Activated gamma-delta T cell treated with anti-CD3 and anti-CD28 coated beads, Interleukin-2, amount 50 U/mL, for 16 hours (primary cell): ENCODE results near the gene CSPG4.
"Not testable (repeated sequence)": the region's sequence is repeated elsewhere in the genome, so short reads cannot be mapped to it uniquely, and the experiment has no call there.

ENCODE experiments used
- DNase-seq: peaks from one replicate; pipeline ENCODE4 v3.0.0-alpha.2; 2020; ENCODE audit warnings: low read depth

CSPG4 gene

DNA sequence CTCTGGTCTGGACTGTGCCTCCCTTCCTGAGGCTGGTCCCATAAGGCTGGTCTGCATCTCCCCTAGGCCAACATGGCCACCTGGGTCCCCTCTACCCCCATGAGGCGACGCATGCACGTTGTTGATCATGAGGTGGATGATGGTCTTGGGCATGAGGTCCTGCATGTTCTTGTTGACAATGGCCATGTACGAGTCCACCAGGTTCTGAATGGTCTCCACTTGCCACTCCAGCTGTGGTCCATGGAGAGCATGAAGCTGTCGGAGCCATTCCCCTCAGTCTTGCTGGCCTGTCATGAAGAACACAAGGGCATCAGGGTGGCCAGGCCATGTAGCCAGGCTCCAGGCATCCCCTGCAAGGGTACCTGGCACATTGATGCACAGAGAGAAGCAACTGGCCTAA lies 27.1 kb upstream of the CSPG4 start:
- no peak for DNase-seq

DNA sequence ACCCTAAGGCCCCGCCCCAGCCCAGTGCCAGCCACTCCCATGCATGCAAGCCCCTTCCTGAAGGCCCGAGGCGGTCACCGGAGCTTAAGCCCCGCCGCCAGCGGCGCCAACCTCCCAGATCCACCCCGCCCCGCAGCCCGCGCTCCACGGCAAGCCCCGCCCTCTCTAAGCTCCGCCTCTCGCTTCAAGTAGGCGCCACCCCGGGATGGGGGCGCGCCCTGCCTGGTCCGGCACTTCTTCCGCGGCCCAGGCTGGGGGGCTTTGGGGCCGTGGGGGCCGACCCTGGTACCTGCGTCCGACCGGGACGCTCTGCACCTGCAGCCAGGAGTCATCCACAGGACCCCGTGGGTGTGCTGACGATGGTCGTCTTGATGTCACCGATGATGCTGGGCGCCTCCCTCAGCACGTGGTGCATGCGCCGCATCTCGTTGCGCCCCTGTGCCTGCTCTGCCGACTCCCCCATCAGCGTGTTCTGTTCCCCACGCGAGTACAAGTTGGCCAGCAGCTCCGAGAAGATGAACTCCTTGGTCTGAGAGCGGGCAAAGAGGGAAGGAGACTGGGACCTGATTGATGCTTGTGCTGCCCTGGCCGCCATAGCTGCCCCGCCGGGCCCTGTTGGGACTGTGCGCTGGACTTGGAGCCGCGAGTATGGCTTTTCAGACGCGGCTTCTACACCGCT lies 26.1 kb upstream of the CSPG4 start:
- DNase-seq, result peak; percentile 70

DNA sequence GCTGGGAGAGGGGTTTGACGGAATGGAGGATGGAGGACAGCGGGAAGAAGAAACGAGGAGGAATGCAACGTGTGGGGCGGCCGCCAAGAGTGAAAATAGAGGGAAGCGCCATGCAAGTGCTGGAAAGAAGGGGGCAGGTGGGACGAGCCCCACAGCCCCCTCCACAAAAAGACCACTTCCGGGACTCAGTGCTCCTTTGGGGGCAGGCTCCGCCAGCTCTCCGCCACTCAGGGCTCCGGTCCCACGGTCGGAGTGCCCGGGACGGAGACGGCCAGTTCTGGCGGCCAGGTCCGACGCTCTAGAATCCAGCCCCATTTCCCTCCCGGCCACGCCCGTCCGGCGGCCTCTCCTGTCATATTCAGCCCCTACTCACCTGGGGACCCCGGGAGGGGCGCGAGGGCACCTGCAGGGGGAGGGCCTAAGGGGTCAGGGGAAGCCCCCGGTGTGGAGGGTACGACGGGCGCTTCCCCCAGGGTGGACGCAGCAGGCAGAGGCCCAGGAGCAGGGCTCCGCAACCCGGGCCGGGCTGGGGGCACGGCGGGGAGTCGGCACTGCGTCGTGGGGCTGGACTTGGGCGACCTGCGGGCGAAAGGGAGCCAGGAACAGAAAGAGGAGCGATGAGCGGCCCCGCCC lies 25.5 kb upstream of the CSPG4 start:
- no peak for DNase-seq

DNA sequence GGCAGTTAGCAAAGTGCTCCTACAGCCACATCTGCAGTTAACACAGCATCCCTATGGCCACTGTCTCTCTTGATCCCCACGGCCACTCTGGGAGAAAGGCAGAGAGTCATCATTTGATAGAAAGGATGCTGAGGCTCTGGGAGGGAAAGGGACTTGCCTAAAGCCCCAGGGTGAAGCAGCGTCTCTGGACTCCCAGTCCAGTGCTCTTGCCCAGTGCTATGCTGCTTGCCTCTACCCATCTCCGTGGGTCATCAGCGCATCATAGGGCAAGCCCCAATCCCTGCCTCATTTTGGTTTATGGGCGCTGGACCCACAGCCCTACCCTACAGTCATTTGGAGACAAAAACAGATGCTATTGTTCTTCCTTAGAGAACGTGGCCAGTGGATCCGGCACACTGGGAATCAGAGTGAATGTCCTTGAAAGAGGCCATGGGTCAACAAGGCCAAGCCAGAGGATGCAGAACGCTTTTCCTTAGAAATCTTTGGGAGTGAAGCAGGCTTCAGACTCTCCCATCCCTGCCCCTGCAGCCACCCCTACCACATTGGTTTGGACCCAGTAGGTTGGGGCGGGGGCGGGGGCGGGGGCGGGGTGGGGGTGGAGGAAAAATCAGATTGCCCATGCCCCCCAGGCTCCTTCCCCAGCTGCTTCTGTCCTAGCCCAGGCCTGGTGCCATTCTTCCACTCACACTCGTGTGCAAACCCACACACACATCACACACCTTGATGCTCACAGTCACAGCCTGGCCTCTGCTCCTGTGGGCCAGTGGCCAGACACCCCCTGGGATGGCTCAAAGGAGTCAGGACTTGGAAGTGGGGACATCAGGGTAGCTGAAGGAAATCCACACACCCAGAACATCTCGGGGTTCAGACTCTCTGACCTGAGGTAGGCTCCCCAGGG lies 24.7 kb upstream of the CSPG4 start:
- DNase-seq, result not testable (repeated sequence)

DNA sequence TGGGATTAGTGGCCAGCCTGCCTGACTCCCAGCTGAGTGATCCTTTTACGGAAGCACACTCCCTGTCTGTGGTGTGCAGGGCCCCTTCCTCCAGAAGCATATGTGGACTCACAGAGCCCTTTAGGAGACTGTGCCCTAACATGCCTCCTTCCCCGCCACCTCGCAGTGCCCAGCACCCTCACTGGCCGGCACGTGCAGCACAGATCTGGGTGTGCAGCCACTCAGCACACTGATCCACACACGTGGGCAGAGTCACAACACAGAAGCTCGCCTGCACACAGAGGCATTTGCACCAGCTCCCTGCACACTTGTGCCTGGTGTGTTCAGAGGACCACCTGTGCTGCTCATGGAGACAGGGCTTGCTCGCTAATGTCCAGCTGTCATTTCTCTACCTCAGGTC lies 23.6 kb upstream of the CSPG4 start:
- DNase-seq, result no peak

DNA sequence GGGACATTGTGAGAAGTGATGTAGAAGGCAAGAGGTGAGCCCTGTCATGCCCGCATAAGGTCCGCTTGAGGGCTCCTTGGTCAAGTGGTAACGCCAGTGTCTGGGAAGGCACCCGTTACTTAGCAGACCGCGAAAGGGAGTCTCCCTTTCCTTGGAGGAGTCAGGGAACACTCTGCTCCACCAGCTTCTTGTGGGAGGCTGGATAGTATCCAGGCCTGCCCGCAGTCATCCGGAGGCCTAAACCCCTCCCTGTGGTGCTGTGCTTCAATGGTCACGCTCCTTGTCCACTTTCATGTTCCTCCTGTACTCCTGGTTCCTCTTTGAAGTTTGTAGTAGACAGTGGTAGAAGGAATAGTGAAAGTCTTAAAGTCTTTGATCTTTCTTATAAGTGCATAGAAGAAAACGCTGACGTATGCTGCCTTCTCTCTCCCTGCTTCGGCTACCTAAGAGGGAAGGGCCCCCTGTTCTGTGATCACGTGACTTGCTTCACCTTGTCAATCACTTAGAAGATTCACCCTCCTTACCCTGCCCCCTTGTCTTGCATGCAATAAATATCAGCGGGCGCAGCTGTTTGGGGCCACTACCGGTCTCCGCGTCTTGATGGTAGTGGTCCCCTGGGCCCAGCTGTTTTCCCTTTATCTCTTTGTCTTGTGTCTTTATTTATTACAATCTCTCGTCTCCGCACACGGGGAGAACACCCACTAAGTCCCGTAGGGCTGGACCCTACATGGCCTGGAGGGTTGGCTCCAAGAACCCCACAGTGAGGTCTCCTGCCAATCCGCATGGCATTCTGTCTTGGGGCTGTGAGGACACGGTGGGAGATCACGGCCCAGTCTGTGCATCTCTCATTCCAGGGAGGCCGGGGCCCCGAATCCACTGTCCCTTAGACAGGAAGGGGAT lies 22.5 kb upstream of the CSPG4 start:
- not testable (repeated sequence) for DNase-seq

DNA sequence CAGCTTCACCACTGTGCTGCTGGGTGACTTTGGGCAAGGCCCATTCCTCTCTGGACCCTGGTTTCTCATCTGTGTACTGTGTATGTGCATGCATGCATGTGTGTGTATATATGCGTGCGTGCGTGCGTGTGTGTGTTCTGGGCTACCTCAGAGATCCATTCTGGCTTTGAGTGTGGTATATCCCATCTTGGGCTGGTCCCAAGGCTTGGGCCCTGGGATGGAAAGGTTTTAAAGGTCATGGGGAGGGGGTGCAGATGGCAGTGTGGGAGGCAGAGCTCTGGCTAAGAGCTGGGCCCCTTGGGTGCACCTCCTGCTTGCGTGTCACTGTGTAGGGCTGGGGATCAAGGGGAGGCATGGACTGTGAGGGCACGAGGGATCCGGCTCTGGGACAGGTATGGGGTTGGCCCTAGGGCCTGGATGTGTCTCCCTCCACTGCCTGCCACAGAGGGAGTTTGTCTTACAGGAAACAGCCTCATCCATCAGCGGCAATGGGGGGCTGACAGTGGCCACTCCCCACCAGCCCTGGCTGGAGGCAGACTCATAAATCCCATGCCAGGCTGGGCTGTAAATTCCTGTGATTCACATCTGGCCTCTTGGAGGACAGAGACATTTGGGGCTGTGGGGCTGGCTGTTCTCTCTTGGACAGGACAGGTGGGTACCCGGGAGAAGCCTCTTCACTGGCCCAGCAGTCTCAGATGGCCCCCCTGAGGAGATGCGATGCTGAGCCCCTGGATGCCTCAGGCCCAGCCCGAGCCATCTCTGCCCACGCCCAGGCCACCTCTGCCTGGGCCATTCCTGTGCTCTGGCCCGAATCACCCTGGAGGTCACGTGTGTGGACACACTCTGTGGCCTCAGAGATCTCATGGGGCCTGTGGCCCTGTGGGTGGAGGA lies 21.4 kb upstream of the CSPG4 start:
- no peak for DNase-seq

DNA sequence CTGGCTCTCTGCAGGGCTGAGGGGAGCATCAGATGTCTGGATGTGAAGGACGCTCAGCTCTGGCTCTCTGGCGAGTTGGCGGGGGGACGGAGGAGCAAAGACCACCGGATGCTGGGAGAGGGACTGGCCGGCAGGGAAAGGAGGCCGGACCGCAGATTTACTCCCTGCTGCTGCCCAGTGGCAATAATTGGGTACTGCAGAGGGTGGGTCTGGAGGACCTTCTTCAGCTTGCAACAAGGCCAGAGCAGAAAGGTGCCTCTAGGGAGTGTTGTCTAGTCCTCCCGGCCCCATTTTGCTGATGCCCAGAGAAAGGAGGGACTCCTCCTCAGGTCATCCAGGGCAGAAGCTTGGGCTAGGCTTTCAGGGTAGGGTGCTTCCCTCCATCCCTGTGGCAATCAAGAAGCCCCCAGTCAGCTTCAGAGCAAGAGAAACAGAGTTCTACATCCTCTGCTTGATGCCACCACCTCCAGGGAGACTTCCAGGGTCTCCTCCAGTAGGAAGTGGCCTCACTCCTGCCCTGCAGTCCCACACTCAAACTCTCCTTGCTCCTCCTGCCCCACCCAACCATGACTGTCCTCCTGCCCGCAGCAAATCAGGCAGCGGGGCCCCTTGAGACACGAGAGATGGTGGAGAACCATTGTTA lies 20.3 kb upstream of the CSPG4 start:
- no peak for DNase-seq

DNA sequence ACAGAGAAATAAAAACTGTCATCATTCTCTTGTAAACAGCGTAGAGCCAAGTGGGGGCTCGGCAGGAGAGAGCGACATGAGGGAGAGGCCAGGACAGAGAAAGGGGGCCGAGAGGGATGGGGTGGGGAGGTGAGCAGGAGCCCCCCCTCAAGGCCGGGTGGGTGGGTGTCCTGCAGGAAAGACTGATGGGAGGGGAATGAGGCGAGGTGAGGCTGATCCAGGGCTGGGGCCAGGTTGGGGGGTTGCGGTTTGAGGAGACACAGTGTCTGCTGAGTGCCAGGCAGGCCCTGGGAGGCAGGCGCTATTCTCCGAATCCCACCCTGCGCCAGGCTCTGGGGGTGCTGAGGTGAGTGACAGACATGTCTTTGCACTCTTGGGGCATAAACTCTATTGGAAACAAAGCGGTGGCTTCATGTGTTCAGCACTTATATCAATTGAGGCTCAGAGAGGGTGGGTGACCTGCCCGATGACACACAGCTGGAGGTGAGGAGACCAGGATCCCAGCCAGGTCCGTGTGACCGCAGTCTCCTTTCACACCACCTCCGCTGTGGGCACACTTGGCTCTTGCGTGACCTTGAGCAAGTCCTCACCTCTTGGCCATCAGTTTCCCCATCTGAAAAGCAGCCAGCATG lies 19.6 kb upstream of the CSPG4 start:
- no peak for DNase-seq

DNA sequence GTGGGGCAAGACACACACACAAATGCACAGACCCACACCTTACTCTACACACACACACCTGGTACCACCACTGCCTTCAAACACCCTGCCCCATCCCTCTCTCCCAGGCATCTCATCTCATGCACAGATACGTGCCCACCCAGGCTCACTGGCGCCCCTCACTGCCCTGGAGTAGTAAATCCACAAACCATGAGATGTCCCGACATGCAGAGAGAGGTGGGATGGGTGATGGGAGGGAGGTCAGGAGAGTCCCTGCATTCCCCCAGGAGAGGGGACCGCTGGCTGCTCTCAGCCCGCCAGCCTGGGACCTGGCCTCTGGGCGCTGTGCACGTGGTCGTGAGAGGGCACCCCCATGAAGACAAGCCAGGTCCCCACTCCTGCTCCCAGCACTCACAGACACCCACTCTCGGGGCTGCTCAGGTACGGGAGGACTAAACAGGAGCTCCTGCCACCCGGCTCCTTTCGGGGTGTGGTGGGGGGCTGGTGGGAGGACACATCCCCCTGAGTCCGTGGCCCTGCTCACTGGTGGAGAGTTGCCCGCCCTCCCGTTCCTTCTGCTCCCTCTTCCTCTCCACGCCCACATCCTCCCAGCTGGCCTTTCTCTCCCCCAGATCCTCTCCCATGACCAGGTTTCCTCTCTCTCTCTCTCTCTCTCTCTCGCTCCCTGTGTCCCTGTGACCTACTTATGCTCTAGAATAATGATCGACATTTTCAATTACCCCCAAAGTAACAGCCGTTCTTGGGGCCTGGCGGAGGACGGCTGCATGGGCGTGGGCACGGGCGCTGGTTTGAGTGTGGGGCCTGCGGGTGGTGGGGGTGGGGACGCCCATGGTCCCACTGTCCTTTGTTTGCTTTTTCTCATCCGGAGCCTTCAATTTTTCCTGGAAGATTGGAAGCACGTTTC lies 18.9 kb upstream of the CSPG4 start:
- DNase-seq, result no peak

DNA sequence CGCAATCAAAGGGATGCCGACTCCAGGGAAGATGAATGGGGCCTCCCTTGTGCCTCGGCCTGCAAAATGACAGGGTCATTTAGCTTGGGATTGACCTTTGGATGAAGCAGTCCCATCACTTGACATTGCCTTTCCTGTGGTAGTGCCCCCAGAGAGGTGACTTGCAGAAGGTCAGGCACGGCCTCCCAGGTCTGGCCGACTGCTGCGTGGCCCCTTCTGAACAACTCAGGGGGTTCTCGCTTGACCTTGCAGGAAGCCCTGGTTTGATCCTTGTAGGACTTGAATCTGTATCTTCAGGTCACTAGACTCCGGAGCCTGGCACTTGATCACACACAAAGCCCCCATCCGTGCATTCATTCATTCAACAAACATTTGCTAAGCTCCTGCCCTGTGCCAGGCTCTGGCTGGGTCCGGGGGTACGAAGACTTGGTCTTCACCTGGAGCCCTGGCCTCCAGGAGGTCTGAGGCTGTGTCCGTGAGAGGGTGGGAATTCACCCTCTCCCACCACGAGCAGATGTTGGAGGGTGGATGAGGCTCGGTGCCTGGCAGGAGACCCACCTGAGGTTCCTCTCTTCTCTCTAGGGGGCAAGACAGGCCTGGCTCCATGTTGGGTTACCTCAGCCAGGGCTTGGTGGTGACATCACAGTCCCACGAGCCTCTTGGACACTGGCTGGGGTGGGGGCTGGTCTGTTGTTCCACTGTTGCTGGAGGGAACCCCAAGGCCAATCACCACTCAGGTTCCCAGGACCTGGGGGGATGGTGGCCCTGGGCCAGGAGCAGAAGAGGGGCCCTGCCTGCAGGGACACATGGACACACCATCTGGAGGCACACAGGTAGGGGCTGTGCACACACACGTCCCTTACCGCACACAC lies 18.0 kb upstream of the CSPG4 start:
- not testable (repeated sequence) for DNase-seq

DNA sequence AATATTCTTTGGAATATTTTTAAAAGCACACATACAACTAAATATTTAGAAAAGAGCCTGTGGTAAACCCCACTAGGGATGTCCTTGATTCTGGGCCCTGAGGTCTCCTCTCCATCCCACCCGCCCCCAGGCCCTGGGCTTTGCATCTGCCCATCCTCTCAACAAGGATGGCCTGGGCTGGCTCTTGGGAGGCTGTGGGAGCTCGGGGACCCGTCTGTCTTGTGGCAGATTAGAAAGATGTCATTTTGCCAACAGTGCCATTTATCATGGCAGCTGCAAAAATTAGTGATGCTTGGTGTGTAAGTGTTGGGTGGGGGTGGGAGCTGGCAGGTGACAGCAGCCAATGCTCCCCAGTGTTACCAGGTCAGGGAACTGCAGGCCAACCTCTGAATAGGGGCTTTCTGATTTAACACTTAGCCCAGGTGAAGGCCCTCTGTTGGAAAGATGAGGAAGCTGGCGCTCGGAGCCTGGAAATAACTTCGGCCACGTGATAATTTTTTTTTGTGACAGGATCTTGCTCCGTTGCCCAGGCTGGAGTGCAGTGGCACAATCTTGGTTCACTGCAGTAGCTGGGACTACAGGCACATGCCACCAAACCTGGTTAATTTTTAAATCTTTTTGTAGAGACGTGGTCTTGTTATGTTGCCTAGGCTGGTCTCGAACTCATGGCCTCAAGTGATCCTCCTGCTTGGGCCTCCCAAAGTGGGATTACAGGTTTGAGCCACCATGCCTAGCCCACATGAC lies 16.9 kb upstream of the CSPG4 start:
- DNase-seq, result no peak

DNA sequence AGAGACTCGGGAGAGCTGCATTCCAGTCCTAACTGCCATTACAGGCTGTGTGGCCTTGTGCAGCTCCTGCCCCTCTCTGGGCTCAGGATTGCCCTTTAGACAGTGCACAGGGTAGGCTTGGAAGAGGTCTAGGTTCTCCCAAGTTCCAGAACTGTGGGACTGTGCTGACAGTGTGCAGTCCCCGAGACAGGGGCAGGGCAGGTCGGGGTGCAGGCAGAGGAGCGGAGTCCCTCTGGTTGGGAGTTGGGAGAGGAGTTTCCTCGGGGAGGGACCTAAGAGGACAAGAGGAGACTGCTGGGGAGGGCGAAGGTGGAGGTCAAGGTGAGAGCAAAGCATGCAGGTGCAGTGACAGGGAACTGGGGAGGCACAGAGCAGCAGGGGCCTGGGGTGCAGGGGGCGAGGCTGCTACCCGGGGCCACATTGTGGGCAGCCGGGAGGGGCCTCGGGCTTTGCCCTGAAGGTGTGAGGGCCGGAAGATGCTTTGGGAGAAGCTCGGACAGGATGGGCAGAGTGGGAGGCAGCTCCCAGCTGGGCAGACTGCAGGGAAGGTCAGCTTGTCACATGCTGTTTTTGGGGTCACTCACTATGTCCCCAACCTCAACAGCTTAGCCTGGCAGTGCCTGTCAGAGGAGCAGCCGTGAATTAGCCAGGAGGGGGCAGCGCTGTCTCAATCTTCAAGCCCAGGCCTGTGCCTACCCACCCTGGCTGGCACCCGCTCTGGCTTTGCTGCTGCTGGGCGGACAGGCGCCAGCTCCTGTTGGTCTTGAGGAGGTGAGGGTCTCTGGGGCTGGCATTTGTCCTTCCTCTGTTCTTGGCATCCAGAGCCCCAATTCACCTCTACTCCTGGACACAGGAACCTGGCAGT lies 15.4 kb upstream of the CSPG4 start:
- DNase-seq, result peak; percentile 50

DNA sequence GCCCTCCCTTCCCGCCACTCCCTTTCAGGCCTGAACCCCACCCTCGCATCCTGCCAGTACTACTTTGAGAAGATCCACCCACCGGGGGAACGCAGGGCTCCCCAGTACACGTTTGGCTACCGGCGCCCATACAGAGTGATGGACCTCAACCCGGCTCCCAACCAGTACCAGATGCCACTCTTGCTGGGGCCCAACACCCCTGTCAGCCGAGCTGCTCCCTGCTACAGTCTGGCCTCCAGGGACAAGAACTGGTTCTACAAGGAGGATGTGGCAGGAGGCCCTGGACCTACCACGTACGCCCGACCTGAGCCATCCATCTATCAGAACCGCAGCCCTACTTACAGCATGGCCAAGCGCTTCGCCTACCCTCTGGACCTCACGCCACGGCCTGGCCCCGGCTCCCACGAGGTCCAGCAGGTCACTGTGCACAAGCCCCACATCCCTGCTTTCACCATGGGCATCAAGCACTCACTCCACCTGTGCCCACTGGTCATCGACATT lies 14.4 kb upstream of the CSPG4 start:
- no peak for DNase-seq

DNA sequence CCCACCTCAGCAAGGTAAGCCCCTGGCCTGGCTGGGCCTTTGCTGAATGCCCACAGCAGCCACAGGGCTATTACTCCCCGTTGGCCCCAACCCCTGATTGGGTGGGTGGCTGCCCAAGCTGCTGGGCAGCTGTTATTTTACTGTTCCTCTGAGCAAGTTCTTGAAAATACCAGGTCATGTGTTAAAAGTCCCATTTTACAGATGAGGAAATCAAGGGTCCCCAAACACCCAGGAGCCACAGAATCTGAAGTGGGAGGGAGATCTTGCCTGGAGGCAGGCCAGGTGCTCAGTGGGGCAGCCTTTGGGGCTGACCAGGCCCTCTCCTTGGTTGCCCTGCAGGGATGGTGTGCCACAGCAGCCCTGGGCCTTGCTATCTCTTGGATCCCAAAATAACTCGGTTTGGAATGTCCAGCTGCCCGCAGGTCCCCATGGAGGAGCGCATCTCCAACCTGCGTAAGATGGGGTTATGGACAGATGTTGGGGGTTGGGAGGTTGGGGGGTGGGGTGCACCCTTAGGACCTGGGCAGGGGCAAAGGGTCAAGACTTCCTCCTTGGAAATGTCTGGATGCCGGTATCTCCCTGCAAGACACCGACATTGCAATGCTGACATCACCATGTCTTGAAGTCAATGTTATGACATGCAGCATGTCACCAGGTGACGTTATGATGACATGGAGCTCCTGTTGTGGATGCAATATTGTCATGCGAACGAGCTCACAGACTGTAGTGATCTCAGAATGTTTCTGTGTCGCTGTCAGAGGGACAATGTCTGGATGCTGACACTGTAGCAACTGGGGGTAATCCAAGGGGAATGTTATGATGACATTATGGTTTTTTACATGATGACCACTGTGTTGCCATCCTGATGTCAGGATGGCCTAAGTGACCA lies 13.3 kb upstream of the CSPG4 start:
- DNase-seq, result no peak
